ENCODE results near the gene HHAT. TPM values are rescaled to one million over a fixed set of nuclear protein-coding genes. Genes with fewer than 3 reads are reported as not detected.

Gene HHAT
- total RNA-seq, 2 experiments from 2014 or later = 5.2 to 9.5 TPM

- CTCF ChIA-PET (ENCODE audit: unreplicated experiment) = interaction anchor here (0.9 kb wide), 1 partner anchor 11 kb away, joined by 5 read pairs; no protein-coding TSS in a partner anchor
- Histone ChIP-seq H3K4me3 (ENCODE audit: low read depth, low read length, poor library complexity, severe bottlenecking) (no peak overlapping the region), H3K4me2 (ENCODE audit: low read length) (no peak overlapping the region), H3K27ac (ENCODE audit: low read depth, low read length, poor library complexity, severe bottlenecking) (no peak overlapping the region), H3K9me3 (ENCODE audit: low read length) (no peaks in the 10 kb centered on the region), H3K36me3 (ENCODE audit: insufficient read depth, low read length) (no peaks in the 10 kb centered on the region), H4K20me1 (ENCODE audit: insufficient read depth, low read length) (no peaks in the 10 kb centered on the region), H2AFZ (ENCODE audit: low read length) (no peak overlapping the region), H3K9me2 (ENCODE audit: insufficient read depth, low read length) (no peaks in the 10 kb centered on the region), H3K79me2 (ENCODE audit: insufficient read depth, low read depth, low read length) (no peaks in the 10 kb centered on the region), H3K4me1 (ENCODE audit: insufficient read depth, low read length, poor library complexity, severe bottlenecking) (no peaks in the 10 kb centered on the region)
- no peak for DNase-seq (ENCODE audit: low spot score)
- TF ChIP-seq, protein P1, sequence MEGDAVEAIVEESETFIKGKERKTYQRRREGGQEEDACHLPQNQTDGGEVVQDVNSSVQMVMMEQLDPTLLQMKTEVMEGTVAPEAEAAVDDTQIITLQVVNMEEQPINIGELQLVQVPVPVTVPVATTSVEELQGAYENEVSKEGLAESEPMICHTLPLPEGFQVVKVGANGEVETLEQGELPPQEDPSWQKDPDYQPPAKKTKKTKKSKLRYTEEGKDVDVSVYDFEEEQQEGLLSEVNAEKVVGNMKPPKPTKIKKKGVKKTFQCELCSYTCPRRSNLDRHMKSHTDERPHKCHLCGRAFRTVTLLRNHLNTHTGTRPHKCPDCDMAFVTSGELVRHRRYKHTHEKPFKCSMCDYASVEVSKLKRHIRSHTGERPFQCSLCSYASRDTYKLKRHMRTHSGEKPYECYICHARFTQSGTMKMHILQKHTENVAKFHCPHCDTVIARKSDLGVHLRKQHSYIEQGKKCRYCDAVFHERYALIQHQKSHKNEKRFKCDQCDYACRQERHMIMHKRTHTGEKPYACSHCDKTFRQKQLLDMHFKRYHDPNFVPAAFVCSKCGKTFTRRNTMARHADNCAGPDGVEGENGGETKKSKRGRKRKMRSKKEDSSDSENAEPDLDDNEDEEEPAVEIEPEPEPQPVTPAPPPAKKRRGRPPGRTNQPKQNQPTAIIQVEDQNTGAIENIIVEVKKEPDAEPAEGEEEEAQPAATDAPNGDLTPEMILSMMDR (conservative IDR thresholded peaks at IDR 0.05; ENCODE audit: low read length) = no peak
- no peak for TF ChIP-seq EZH2phosphoT487 (IDR thresholded peaks at IDR 0.05; ENCODE audit: borderline replicate concordance, low read depth, low read length)
- POLR2A ChIA-PET = interaction anchor here (0.7 kb wide), 1 partner anchor 14 kb away, joined by 6 read pairs; no protein-coding TSS in a partner anchor
- BruUV-seq (replicated peaks) = no TSS peak
- intact Hi-C loops (cut with micrococcal nuclease; ENCODE audit: unreplicated experiment) = no loop called here
These were observed 40.7 kb downstream of the HHAT start for GRCh38 chr1:210369425-210369824.

DNA sequence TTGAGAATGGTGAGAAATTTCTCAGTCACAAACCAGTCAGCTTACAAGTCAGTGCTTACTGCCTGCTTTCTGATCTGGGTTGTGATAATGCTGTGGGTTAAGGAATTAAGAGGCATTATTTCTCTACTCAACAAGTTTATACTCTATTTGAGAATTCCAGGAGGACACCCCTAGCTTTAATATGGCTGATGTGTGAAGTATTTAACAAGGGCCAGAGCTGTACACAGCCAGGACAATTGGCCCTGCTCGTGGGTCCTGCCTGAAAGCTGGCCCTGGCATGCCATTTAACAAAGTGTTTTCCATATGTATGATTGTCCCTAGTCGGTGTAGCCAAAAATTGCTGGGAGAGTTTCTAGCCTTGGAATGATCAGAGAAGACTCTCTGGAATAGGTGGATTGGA, 43.2 kb downstream of the HHAT start:
- no peak for DNase-seq (ENCODE audit: low spot score)
- ChIA-PET POLR2A (interaction anchor here (0.6 kb wide), 1 partner anchor 269 kb away, joined by 3 read pairs; no protein-coding TSS in a partner anchor), CTCF (ENCODE audit: unreplicated experiment) (no interaction called here)
- no peaks in the 10 kb centered on the region for H3K9me3 ChIP-seq (ENCODE audit: low read length)
- no peak overlapping the region for H2AFZ ChIP-seq (ENCODE audit: low read length)
- no peaks in the 10 kb centered on the region for H3K9me2 ChIP-seq (ENCODE audit: insufficient read depth, low read length)
- intact Hi-C loops (cut with micrococcal nuclease; ENCODE audit: unreplicated experiment) = no loop called here
- H3K36me3 ChIP-seq (ENCODE audit: insufficient read depth, low read length) = no peaks in the 10 kb centered on the region
- H3K4me3 ChIP-seq (ENCODE audit: low read depth, low read length, poor library complexity, severe bottlenecking) = no peak overlapping the region
- no peak overlapping the region for H3K4me2 ChIP-seq (ENCODE audit: low read length)
- TF ChIP-seq EZH2phosphoT487 (IDR thresholded peaks at IDR 0.05; ENCODE audit: borderline replicate concordance, low read depth, low read length) = no peak
- TF ChIP-seq, protein P1 (conservative IDR thresholded peaks at IDR 0.05; ENCODE audit: low read length) = no peak
- no peaks in the 10 kb centered on the region for H3K79me2 ChIP-seq (ENCODE audit: insufficient read depth, low read depth, low read length)
- no TSS peak for BruUV-seq (replicated peaks)
- no peaks in the 10 kb centered on the region for H3K4me1 ChIP-seq (ENCODE audit: insufficient read depth, low read length, poor library complexity, severe bottlenecking)
- no peaks in the 10 kb centered on the region for H4K20me1 ChIP-seq (ENCODE audit: insufficient read depth, low read length)
- no peak overlapping the region for H3K27ac ChIP-seq (ENCODE audit: low read depth, low read length, poor library complexity, severe bottlenecking)

DNA sequence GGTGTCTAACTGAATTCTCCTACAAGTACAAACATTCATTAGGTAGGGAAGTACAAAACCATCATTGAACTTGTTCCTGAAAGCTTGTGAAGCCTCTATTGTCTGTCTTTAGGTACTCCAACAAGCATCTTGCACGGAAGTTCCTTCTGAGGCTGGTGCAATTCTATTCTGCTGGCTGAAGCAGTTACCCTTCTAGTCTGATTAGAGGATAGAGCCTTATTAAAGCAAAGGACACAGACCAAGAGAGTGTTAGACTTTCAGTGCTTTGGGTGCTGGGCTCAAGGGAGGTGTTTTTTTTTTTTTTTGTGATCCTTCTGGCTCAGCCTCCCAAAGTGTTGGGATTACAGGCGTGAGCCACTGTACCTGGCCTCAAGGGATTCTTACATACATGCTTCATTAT, 43.8 kb downstream of the HHAT start:
- Histone ChIP-seq H3K4me1 (ENCODE audit: insufficient read depth, low read length, poor library complexity, severe bottlenecking) (no peaks in the 10 kb centered on the region), H4K20me1 (ENCODE audit: insufficient read depth, low read length) (no peaks in the 10 kb centered on the region), H2AFZ (ENCODE audit: low read length) (no peak overlapping the region), H3K79me2 (ENCODE audit: insufficient read depth, low read depth, low read length) (no peaks in the 10 kb centered on the region), H3K36me3 (ENCODE audit: insufficient read depth, low read length) (no peaks in the 10 kb centered on the region), H3K4me3 (ENCODE audit: low read depth, low read length, poor library complexity, severe bottlenecking) (no peak overlapping the region), H3K9me3 (ENCODE audit: low read length) (no peaks in the 10 kb centered on the region), H3K9me2 (ENCODE audit: insufficient read depth, low read length) (no peaks in the 10 kb centered on the region), H3K27ac (ENCODE audit: low read depth, low read length, poor library complexity, severe bottlenecking) (no peak overlapping the region), H3K4me2 (ENCODE audit: low read length) (no peak overlapping the region)
- no peak for DNase-seq (ENCODE audit: low spot score)
- intact Hi-C loops (cut with micrococcal nuclease; ENCODE audit: unreplicated experiment) = no loop called here
- POLR2A ChIA-PET = interaction anchor here (0.6 kb wide), 1 partner anchor 268 kb away, joined by 3 read pairs; no protein-coding TSS in a partner anchor
- TF ChIP-seq, protein P1 (conservative IDR thresholded peaks at IDR 0.05; ENCODE audit: low read length) = no peak
- no peak for TF ChIP-seq EZH2phosphoT487 (IDR thresholded peaks at IDR 0.05; ENCODE audit: borderline replicate concordance, low read depth, low read length)
- BruUV-seq (replicated peaks) = no TSS peak
- CTCF ChIA-PET (ENCODE audit: unreplicated experiment) = no interaction called here
